Measurements from ENCODE around the gene AGR3. TPM values are rescaled to one million over a fixed set of nuclear protein-coding genes. Genes with fewer than 3 reads are reported as not detected.

The AGR3 gene
- total RNA-seq (52.1 and 74.3 TPM in 2 replicates), polyA plus RNA-seq (51.0 and 65.1 TPM in 2 replicates)

DNA sequence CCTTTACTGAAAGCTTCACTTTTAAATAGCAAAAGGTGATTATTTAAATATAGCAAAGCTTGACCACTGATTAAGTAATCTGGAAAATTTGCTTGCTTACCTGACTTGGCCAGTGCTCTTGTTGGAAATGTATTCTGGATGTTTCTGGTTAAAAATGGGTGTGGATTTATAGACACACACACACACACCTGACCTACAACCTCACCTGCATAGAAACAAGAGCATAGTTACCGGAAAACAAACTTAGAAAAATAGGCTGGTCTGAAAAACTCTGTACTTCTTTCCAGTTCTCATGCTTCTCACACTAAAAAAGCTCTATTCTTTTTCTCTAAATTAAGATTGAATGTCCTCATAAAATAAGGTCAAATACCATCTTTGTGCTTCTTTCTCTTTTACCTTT is at the start of gene AGR3:
AGR3 (minus strand) TSS at position 140 of the 400 bp plus-strand sequence. CDS start 3,365 bp downstream, outside the sequence.
- peaks cover 23% of the 10 kb centered on the region for H3K4me1 ChIP-seq (ENCODE audit: insufficient read depth)
- DNase-seq (ENCODE audit: low spot score): peak; percentile 70
- no peaks in the 10 kb centered on the region for H4K20me1 ChIP-seq (ENCODE audit: insufficient read depth, poor library complexity, severe bottlenecking)
- no peak for TF ChIP-seq EZH2phosphoT487 (IDR thresholded peaks at IDR 0.05; ENCODE audit: low read depth, severe bottlenecking, unreplicated experiment)
- no peak for TF ChIP-seq EZH2 (IDR thresholded peaks at IDR 0.05; ENCODE audit: borderline replicate concordance)
- TF ChIP-seq CTCF (IDR thresholded peaks at IDR 0.05; ENCODE audit: poor library complexity): no peak
- H3K27ac ChIP-seq: peak within 1 kb of the TSS; percentile 85
- peak within 1 kb of the TSS; percentile 10 for H2AFZ ChIP-seq
- 25% methylated on average over 1 of the region's 1 CpG for WGBS (ENCODE audit: low lambda C conversion rate, missing lambda C conversion rate)
- no peaks in the 10 kb centered on the region for H3K9me2 ChIP-seq (replicated peaks; ENCODE audit: insufficient read depth)
- H3K27me3 ChIP-seq: no peaks in the 10 kb centered on the region
- no peaks in the 10 kb centered on the region for H3K36me3 ChIP-seq (replicated peaks; ENCODE audit: insufficient read depth, low read depth)
- no peaks in the 10 kb centered on the region for H3K9me3 ChIP-seq (ENCODE audit: low read depth)
- peaks cover 17% of the 10 kb centered on the region for H3K79me2 ChIP-seq
- no peak within 1 kb of the TSS for H3K4me3 ChIP-seq
- peak within 1 kb of the TSS; percentile 47 for H3K4me2 ChIP-seq

DNA sequence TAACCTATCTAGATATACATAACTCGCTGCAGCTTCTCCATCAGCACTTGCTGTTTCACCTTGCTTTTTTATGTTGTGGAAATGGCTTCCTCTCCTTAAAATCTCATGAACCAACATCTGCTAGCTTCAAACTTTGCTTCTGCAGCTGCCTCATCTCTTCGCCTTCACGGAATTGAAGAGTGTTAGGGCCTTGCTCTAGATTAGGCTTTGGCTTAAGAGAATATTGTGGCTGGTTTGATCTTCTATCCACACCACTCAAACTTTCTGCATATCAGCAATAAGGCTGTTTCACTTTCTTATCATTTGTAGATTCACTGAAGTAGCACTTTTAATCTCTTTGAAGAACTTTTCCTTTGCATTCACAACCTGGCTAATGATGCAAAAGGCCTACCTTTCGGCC is 49.2 kb upstream of the AGR3 start:
- Histone ChIP-seq H3K27me3 (no peaks in the 10 kb centered on the region), H3K79me2 (no peaks in the 10 kb centered on the region), H3K4me2 (no peak overlapping the region), H2AFZ (no peak overlapping the region), H3K4me1 (ENCODE audit: insufficient read depth) (peaks cover 4% of the 10 kb centered on the region), H3K36me3 (replicated peaks; ENCODE audit: insufficient read depth, low read depth) (no peaks in the 10 kb centered on the region), H3K4me3 (no peak overlapping the region), H3K27ac (no peak overlapping the region), H3K9me2 (replicated peaks; ENCODE audit: insufficient read depth) (no peaks in the 10 kb centered on the region), H4K20me1 (ENCODE audit: insufficient read depth, poor library complexity, severe bottlenecking) (no peaks in the 10 kb centered on the region), H3K9me3 (ENCODE audit: low read depth) (no peaks in the 10 kb centered on the region)
- TF ChIP-seq EZH2 (IDR thresholded peaks at IDR 0.05; ENCODE audit: borderline replicate concordance) (no peak), EZH2phosphoT487 (IDR thresholded peaks at IDR 0.05; ENCODE audit: low read depth, severe bottlenecking, unreplicated experiment) (no peak), CTCF (IDR thresholded peaks at IDR 0.05; ENCODE audit: poor library complexity) (no peak)
- DNase-seq (ENCODE audit: low spot score): no peak
- 92% methylated on average over 4 of the region's 4 CpGs for WGBS (ENCODE audit: low lambda C conversion rate, missing lambda C conversion rate)

GRCh38 chr7:16929146-16929762 is 47.5 kb upstream of the AGR3 start:
- no peak overlapping the region for H3K4me3 ChIP-seq
- no peak for DNase-seq (ENCODE audit: low spot score)
- no peaks in the 10 kb centered on the region for H4K20me1 ChIP-seq (ENCODE audit: insufficient read depth, poor library complexity, severe bottlenecking)
- no peak overlapping the region for H3K27ac ChIP-seq
- no peak for TF ChIP-seq EZH2phosphoT487 (IDR thresholded peaks at IDR 0.05; ENCODE audit: low read depth, severe bottlenecking, unreplicated experiment)
- TF ChIP-seq CTCF (IDR thresholded peaks at IDR 0.05; ENCODE audit: poor library complexity): no peak
- TF ChIP-seq EZH2 (IDR thresholded peaks at IDR 0.05; ENCODE audit: borderline replicate concordance): no peak
- H3K4me2 ChIP-seq: no peak overlapping the region
- H3K9me3 ChIP-seq (ENCODE audit: low read depth): no peaks in the 10 kb centered on the region
- no peaks in the 10 kb centered on the region for H3K9me2 ChIP-seq (replicated peaks; ENCODE audit: insufficient read depth)
- H2AFZ ChIP-seq: no peak overlapping the region
- peaks cover 4% of the 10 kb centered on the region for H3K4me1 ChIP-seq (ENCODE audit: insufficient read depth)
- H3K79me2 ChIP-seq: no peaks in the 10 kb centered on the region
- 83% methylated on average over 1 of the region's 1 CpG for WGBS (ENCODE audit: low lambda C conversion rate, missing lambda C conversion rate)
- no peaks in the 10 kb centered on the region for H3K36me3 ChIP-seq (replicated peaks; ENCODE audit: insufficient read depth, low read depth)
- H3K27me3 ChIP-seq: no peaks in the 10 kb centered on the region
